ENCODE data around the gene ASIC5. TPM values are rescaled to one million over a fixed set of nuclear protein-coding genes. Genes with fewer than 3 reads are reported as not detected.
A peak's percentile ranks its signal among the peaks of the same experiment; 100 is the strongest.

ASIC5 gene
- polyA plus RNA-seq, 1 donor = 4.0 TPM

DNA sequence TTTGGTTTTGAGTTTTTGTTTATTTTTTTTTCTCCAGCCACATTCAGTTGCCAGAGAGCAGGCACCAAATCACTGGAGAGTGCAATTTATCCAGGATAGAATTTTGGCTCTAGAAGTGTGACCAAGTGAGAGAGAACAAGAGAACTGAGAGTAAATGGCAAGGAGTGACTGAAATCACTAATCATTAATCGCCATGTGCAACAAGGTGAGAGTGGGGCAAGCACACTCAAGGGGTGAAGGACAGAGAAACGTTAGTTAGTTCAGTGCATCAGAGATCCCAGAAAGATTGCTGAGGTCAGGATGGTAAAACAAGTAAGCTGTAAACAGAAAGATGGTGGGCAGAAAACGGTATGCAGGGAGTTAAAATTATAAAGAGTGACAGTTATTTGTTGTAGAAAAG is 17.8 kb upstream of the ASIC5 start:
- no peak overlapping the region for H3K4me3 ChIP-seq (ENCODE audit: low read length)
- no peaks in the 10 kb centered on the region for H3K9me3 ChIP-seq (ENCODE audit: control insufficient read depth, low read depth, low read length)
- WGBS (ENCODE audit: insufficient coverage, low lambda C conversion rate) = 90% methylated on average over 1 of the region's 3 CpGs
- DNase-seq = no peak
- H3K36me3 ChIP-seq (ENCODE audit: control insufficient read depth, insufficient read depth, low read length) = no peaks in the 10 kb centered on the region
- peaks cover 4% of the 10 kb centered on the region for H3K4me1 ChIP-seq (ENCODE audit: control insufficient read depth, insufficient read depth, low read length)
- H3K27me3 ChIP-seq (ENCODE audit: control insufficient read depth, insufficient read depth, low read length) = no peaks in the 10 kb centered on the region
- H3K27ac ChIP-seq (ENCODE audit: low read length) = no peak overlapping the region

DNA sequence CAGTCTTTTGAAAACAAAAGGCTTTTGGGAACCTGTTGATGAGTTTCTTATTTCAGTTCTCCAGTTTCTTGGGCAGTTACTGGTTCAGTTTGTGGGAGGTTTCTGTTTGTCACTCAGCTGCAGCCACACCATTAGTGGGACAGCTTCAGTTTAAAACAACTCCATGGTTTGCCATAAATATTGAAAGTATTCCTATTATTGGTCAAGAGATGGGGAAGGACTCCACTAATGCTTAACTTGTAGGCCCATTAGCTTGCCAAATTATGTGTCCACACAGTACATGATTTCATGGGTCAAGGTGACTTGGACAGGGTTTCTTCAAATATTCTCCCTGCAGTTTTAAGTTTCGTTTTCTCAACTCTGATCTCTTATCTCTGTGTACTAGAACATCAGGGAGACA is 15.5 kb upstream of the ASIC5 start:
- Histone ChIP-seq H3K36me3 (ENCODE audit: control insufficient read depth, insufficient read depth, low read length) (no peaks in the 10 kb centered on the region), H3K4me1 (ENCODE audit: control insufficient read depth, insufficient read depth, low read length) (peaks cover 3% of the 10 kb centered on the region), H3K27me3 (ENCODE audit: control insufficient read depth, insufficient read depth, low read length) (no peaks in the 10 kb centered on the region), H3K4me3 (ENCODE audit: low read length) (no peak overlapping the region), H3K27ac (ENCODE audit: low read length) (no peak overlapping the region), H3K9me3 (ENCODE audit: control insufficient read depth, low read depth, low read length) (peaks cover 6% of the 10 kb centered on the region)
- WGBS (ENCODE audit: insufficient coverage, low lambda C conversion rate) = 71% methylated on average over 1 of the region's 1 CpG
- DNase-seq = no peak

DNA sequence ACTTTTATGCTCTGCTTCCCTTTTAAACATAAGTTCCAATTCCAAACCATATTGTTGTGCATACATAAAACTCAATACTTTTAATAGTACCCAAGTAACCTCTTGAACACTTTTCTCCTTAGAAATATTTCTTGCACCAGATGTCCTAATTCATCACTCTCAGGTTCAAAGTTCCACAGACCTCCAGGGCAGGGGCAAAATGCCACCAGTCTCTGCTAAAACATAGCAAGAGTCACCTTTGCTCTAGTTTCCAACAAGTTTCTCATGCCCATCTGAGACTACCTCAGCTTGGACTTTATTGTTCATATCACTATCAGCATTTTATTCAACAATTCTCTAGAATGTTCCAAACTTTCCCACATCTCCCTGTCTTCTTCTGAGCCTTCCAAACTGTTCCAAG is 13.7 kb upstream of the ASIC5 start:
- no peak overlapping the region for H3K27ac ChIP-seq (ENCODE audit: low read length)
- no peak overlapping the region for H3K4me3 ChIP-seq (ENCODE audit: low read length)
- H3K4me1 ChIP-seq (ENCODE audit: control insufficient read depth, insufficient read depth, low read length) = peaks cover 3% of the 10 kb centered on the region
- no peaks in the 10 kb centered on the region for H3K27me3 ChIP-seq (ENCODE audit: control insufficient read depth, insufficient read depth, low read length)
- no peak for DNase-seq
- H3K9me3 ChIP-seq (ENCODE audit: control insufficient read depth, low read depth, low read length) = peaks cover 8% of the 10 kb centered on the region
- H3K36me3 ChIP-seq (ENCODE audit: control insufficient read depth, insufficient read depth, low read length) = no peaks in the 10 kb centered on the region

DNA sequence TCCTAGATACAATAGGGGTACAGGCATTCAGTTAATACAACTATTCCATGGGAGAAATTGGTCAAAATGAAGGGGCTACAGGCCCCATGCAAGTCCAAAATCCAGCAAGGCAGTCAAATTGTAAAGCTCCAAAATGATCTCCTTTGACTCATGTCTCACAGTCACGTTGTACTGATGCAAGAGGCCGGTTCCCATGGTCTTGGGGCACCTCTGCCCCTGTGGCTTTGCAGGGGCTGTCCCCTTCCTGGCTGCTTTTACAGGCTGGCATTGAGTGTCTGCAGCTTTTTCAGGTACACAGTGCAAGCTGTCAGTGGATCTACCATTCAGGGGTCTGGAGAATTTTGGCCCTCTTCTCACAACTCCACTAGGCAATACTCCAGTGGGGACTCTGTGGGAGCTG is 12.5 kb upstream of the ASIC5 start:
- Histone ChIP-seq H3K27ac (ENCODE audit: low read length) (no peak overlapping the region), H3K9me3 (ENCODE audit: control insufficient read depth, low read depth, low read length) (peaks cover 8% of the 10 kb centered on the region), H3K36me3 (ENCODE audit: control insufficient read depth, insufficient read depth, low read length) (no peaks in the 10 kb centered on the region), H3K4me1 (ENCODE audit: control insufficient read depth, insufficient read depth, low read length) (peaks cover 3% of the 10 kb centered on the region), H3K4me3 (ENCODE audit: low read length) (no peak overlapping the region), H3K27me3 (ENCODE audit: control insufficient read depth, insufficient read depth, low read length) (no peaks in the 10 kb centered on the region)
- peak in 1 of 2 donors; percentile 38 for DNase-seq
- WGBS (ENCODE audit: insufficient coverage, low lambda C conversion rate) = no CpG with 5 or more reads among the region's 2 CpGs

DNA sequence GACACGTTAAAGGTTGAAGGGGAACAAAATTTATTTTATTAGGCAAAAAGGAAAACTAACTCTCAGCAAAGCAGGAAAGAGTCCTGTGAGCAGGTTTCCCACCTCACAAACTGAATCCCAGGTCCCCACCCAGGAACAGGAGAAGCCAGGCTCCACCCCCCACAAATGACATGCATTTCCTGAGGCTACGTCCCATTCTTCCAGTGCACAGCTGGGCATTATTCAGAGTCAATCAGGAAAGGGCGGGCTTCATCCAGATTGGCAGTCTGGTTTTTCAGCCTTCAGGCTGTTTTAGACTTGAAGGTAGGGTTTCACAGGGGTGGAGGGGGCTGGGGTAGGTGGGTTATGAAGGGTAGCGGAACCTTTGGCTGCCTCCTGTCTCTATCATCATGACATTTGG is 11.9 kb upstream of the ASIC5 start:
- Histone ChIP-seq H3K4me1 (ENCODE audit: control insufficient read depth, insufficient read depth, low read length) (peaks cover 3% of the 10 kb centered on the region), H3K9me3 (ENCODE audit: control insufficient read depth, low read depth, low read length) (peaks cover 8% of the 10 kb centered on the region), H3K27me3 (ENCODE audit: control insufficient read depth, insufficient read depth, low read length) (no peaks in the 10 kb centered on the region), H3K4me3 (ENCODE audit: low read length) (no peak overlapping the region), H3K27ac (ENCODE audit: low read length) (no peak overlapping the region), H3K36me3 (ENCODE audit: control insufficient read depth, insufficient read depth, low read length) (no peaks in the 10 kb centered on the region)
- no CpG with 5 or more reads among the region's 4 CpGs for WGBS (ENCODE audit: insufficient coverage, low lambda C conversion rate)
- no peak for DNase-seq

DNA sequence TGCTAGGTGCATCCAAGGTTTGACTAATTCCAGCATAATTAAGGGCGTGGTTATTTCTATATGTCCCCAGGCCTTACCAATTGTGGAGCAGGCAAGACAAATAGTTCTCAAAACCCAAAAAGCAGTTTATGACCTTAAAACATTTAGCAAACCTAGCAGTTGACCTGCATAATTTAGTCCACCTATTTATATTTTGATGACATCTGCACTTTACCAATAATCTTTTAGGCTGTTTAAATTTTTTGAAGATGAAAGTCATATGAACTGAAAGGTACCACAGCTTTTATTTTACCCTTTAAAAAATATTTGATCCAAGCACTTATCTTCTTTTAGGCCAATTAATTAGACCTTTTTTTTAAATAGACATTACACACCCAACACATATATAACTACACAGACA is 9.8 kb upstream of the ASIC5 start:
- no peak overlapping the region for H3K4me3 ChIP-seq (ENCODE audit: low read length)
- DNase-seq = no peak
- WGBS (ENCODE audit: insufficient coverage, low lambda C conversion rate) = no CpG with 5 or more reads among the region's 1 CpG
- H3K36me3 ChIP-seq (ENCODE audit: control insufficient read depth, insufficient read depth, low read length) = no peaks in the 10 kb centered on the region
- H3K9me3 ChIP-seq (ENCODE audit: control insufficient read depth, low read depth, low read length) = peaks cover 8% of the 10 kb centered on the region
- peaks cover 3% of the 10 kb centered on the region for H3K4me1 ChIP-seq (ENCODE audit: control insufficient read depth, insufficient read depth, low read length)
- no peak overlapping the region for H3K27ac ChIP-seq (ENCODE audit: low read length)
- H3K27me3 ChIP-seq (ENCODE audit: control insufficient read depth, insufficient read depth, low read length) = no peaks in the 10 kb centered on the region

DNA sequence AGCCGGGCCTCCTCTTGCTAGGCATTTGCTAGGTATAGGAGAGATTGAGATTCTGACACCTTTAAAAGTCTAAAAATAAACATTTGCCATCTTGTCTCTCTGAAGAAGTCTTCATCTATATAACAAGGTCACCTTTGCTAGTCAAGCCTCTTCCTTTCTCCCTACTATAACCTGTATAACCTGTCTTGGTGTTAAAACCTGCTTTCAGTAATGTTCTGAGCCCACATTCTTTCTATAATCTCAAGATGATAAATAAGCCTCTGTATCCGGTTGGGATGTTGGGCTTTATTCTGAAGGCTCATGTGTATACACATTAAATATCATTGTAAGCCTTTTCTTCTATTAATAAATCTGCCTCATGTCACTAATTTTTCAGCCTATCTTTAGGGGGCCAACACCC is 10.2 kb downstream of the ASIC5 start:
- H3K27me3 ChIP-seq (ENCODE audit: control insufficient read depth, insufficient read depth, low read length) = no peaks in the 10 kb centered on the region
- H3K36me3 ChIP-seq (ENCODE audit: control insufficient read depth, insufficient read depth, low read length) = no peaks in the 10 kb centered on the region
- no peak overlapping the region for H3K27ac ChIP-seq (ENCODE audit: low read length)
- no peaks in the 10 kb centered on the region for H3K9me3 ChIP-seq (ENCODE audit: control insufficient read depth, low read depth, low read length)
- 83% methylated on average over 1 of the region's 2 CpGs for WGBS (ENCODE audit: insufficient coverage, low lambda C conversion rate)
- H3K4me1 ChIP-seq (ENCODE audit: control insufficient read depth, insufficient read depth, low read length) = no peaks in the 10 kb centered on the region
- H3K4me3 ChIP-seq (ENCODE audit: low read length) = no peak overlapping the region
- DNase-seq = no peak

DNA sequence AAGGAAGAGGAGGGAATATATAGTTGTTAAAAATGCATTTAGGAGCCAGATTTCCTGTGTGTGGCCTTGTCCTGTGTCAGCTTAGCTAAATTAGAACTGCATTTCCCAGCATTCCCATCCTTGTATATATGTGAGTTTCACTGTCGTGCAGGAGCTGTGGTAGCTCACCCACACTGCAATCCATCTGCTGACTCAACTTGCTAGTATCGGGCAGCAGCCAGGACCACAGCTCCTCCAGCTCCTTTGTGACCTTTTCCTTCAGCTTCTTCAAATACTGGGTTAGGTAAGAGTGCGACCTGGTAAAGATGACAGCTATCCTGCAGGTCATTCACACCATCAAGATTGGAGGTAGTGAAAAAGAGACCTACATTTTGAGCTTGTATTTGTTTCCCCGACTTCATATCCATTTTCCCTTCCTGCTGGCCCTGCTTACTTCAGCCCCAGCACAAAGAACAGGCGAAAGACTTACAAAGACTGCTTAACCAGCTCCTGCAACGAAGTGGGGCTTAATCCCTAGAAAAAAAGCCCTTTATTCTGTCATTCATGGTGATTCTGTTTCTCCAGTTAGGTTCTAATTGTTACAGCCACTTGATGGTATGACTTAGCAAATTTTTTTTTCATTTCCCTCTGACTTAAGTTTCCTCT is 11.4 kb downstream of the ASIC5 start:
- no peak for DNase-seq
- WGBS (ENCODE audit: insufficient coverage, low lambda C conversion rate) = no CpG with 5 or more reads among the region's 6 CpGs
- no peaks in the 10 kb centered on the region for H3K36me3 ChIP-seq (ENCODE audit: control insufficient read depth, insufficient read depth, low read length)
- no peak overlapping the region for H3K27ac ChIP-seq (ENCODE audit: low read length)
- H3K4me3 ChIP-seq (ENCODE audit: low read length) = no peak overlapping the region
- no peaks in the 10 kb centered on the region for H3K9me3 ChIP-seq (ENCODE audit: control insufficient read depth, low read depth, low read length)
- H3K27me3 ChIP-seq (ENCODE audit: control insufficient read depth, insufficient read depth, low read length) = no peaks in the 10 kb centered on the region
- no peaks in the 10 kb centered on the region for H3K4me1 ChIP-seq (ENCODE audit: control insufficient read depth, insufficient read depth, low read length)

DNA sequence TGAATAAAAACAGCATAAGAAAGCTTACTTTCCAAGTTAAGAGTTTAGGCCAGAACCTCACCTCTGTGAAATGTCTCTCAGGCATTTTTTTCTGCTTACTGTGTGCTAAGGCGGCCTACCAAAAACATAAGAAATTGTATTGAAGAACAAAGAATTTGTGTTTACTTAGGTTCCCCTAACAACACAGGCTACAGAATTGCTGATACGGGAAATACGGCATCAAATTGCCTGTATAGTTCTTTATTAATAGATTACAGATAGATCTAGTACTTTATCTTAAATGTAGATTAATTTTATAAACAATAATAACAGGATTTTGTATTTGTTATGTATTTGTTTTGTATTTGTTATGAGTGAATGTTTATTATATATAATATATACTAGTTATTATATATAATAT is 12.9 kb downstream of the ASIC5 start:
- Histone ChIP-seq H3K9me3 (ENCODE audit: control insufficient read depth, low read depth, low read length) (no peaks in the 10 kb centered on the region), H3K27me3 (ENCODE audit: control insufficient read depth, insufficient read depth, low read length) (no peaks in the 10 kb centered on the region), H3K4me1 (ENCODE audit: control insufficient read depth, insufficient read depth, low read length) (no peaks in the 10 kb centered on the region), H3K36me3 (ENCODE audit: control insufficient read depth, insufficient read depth, low read length) (no peaks in the 10 kb centered on the region), H3K4me3 (ENCODE audit: low read length) (no peak overlapping the region), H3K27ac (ENCODE audit: low read length) (no peak overlapping the region)
- no peak for DNase-seq
- WGBS (ENCODE audit: insufficient coverage, low lambda C conversion rate) = 100% methylated on average over 1 of the region's 3 CpGs

DNA sequence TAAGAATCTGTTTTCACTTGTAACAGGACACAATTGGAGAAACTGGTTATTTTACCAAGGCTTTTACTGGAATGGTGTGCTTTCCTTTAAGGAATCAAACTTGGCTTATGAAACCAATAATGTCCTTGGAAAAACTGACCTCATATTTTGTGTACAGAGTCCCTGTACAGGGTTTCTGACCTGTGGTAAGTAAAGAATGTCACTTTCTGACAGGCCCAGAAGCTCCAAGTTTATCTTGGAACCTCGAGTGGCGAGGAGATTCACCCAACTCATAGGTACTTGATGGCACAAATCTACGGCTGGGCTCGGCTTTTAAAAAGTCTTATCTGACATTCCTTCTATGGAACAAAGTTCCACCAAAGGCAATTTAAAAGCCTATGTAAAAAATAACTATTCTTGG is 17.0 kb downstream of the ASIC5 start:
- H3K4me1 ChIP-seq (ENCODE audit: control insufficient read depth, insufficient read depth, low read length) = no peaks in the 10 kb centered on the region
- no peaks in the 10 kb centered on the region for H3K27me3 ChIP-seq (ENCODE audit: control insufficient read depth, insufficient read depth, low read length)
- no peak for DNase-seq
- H3K4me3 ChIP-seq (ENCODE audit: low read length) = no peak overlapping the region
- H3K27ac ChIP-seq (ENCODE audit: low read length) = no peak overlapping the region
- H3K36me3 ChIP-seq (ENCODE audit: control insufficient read depth, insufficient read depth, low read length) = no peaks in the 10 kb centered on the region
- WGBS (ENCODE audit: insufficient coverage, low lambda C conversion rate) = no CpG with 5 or more reads among the region's 4 CpGs
- peaks cover 4% of the 10 kb centered on the region for H3K9me3 ChIP-seq (ENCODE audit: control insufficient read depth, low read depth, low read length)

DNA sequence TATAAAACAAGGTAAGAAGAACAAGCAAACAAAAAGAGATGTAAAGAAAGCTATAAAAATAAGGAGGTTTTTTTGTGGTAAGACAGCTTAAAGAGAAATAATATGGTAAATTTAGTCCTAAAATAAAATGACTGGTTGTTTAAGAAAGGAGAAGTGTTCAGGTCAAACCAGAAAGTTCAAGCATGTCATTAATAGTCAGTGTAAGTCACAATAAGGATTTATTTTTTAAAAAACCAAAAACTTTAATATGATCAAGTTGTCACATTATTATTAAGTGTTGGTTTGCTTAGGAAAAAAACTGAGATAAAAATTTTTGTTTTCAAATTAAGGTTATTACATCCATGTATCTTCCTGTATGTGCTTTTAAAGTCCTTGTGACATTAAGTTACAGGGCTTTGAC is 19.1 kb downstream of the ASIC5 start:
- no peak for DNase-seq
- Histone ChIP-seq H3K9me3 (ENCODE audit: control insufficient read depth, low read depth, low read length) (peaks cover 4% of the 10 kb centered on the region), H3K4me3 (ENCODE audit: low read length) (no peak overlapping the region), H3K27me3 (ENCODE audit: control insufficient read depth, insufficient read depth, low read length) (no peaks in the 10 kb centered on the region), H3K36me3 (ENCODE audit: control insufficient read depth, insufficient read depth, low read length) (no peaks in the 10 kb centered on the region), H3K27ac (ENCODE audit: low read length) (no peak overlapping the region), H3K4me1 (ENCODE audit: control insufficient read depth, insufficient read depth, low read length) (no peaks in the 10 kb centered on the region)
